GM21717 (cell line): Measurements from ENCODE around the gene RNF43.
"Not testable (repeated sequence)": the region's sequence is repeated elsewhere in the genome, so short reads cannot be mapped to it uniquely, and the experiment has no call there.

ENCODE experiments used
- ATAC-seq: cut with Tn5 transposase; IDR thresholded peaks from one replicate; pipeline ENCODE4 v1.9.1; 2021; ENCODE audit warnings: mild to moderate bottlenecking, moderate library complexity; ENCODE audit not compliant: unreplicated experiment

The RNF43 gene

GRCh38 chr17:58410714-58411407, 6.5 kb downstream of the RNF43 start:
- ATAC-seq = no peak

DNA sequence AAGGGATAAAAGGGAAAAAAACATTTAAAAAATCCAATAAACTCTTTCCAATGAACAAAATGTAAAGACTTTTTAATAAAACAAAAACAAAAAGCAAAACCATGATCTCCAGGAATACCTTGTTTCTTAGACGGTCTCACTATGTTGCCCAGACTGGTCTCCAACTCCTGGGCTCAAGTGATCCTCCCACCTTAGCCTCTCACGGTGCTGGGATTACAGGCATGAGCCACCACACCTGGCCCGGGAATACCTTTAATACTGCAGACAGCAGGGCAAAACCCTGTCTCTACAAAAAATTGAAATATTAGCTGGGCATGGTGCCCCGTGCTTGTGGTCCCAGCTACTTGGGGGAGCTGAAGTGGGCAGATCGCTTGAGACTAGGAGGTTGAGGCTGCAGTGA, 7.9 kb downstream of the RNF43 start:
- ATAC-seq = no peak

DNA sequence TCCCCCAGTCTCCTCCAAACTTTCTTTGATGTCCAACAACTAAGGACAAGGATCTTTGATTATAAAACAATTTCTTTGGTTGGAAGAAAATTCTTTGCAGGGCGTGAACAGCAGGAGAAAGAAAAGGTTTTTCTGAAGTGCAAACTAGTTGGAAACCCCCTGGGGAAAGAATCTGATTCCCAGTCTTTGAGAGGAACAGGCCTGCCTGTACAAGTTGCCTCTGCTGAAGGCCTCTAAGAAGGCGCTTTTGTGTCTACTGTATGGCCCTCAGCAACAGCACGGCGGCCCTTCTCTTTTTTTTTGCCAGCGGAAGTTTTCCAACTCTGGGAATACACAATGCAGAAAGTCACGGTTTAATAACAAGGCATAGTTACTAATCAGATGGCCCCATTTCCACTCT, 14.0 kb downstream of the RNF43 start:
- ATAC-seq = no peak

GRCh38 chr17:58402679-58403078, 14.7 kb downstream of the RNF43 start:
- no peak for ATAC-seq

GRCh38 chr17:58402047-58402446, 15.3 kb downstream of the RNF43 start:
- ATAC-seq = no peak

DNA sequence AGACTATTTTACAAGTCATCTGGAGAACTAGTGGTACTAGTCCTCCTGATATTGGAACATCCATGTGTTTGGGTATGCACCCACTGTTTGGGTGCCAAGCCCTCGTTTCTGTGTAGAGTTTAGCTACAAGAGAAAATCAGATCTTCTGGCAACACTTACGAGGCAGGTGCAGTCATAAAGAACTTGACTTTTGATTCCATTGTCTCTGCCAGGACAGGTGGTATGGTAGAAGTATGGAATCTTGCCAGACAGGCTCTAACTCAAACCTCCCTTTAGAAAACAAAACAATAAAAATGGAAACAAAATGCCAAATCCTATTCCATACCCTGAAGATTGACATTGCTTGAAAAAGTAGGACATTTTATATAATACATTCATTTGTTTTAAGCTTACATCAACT, 16.0 kb downstream of the RNF43 start:
- ATAC-seq = no peak

GRCh38 chr17:58400826-58401225, 16.5 kb downstream of the RNF43 start:
- ATAC-seq = no peak

DNA sequence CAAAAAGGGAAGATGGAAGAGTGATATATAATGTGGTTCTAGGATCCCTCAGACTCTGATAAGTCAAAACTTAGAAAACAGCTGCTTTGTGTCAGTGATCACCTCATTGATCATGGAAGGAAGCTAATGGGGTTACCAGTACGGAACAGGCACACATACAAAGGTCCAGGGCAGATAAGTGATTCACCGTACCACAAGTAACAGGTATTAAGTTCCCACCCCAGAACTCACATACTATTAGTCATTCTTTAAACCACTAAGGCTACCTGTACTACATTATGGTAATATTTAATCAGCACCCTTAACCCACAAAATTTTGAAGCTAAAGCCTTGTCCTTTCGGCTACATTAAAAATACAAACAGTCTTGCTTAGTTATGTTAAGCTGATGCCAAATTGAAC, 17.4 kb downstream of the RNF43 start:
- ATAC-seq = no peak

DNA sequence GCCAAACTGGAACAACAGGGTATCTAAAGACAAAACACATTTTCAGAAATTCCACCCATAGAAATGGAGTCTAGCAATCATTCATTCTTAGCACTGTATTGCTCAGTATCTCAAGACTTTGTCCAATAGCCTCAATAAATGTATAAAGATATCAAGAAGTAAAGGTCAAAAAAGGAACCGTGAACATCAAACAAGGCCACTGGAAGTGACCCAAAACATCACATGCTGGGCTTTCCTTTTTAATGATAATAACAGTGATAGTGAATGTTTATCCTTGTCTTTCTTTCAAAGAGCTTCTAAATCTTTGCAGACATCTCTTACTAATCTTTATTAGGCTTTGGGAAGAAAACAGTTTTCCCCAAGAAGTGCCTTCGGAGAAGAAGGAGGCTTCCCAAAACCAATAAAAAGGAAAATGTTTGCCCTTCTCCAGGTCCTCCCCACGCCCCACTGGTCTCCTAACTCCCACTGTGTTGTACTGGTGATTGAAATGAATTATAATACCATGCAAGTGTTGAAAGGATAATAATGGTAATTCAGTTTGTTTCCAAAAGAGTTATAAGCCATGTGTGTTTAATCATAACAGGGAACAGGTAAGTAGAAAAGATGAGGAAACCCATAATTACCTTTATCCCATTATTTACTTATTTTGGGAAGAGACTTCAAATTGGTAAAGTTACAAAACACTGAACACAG, 18.6 kb downstream of the RNF43 start:
- ATAC-seq = no peak

DNA sequence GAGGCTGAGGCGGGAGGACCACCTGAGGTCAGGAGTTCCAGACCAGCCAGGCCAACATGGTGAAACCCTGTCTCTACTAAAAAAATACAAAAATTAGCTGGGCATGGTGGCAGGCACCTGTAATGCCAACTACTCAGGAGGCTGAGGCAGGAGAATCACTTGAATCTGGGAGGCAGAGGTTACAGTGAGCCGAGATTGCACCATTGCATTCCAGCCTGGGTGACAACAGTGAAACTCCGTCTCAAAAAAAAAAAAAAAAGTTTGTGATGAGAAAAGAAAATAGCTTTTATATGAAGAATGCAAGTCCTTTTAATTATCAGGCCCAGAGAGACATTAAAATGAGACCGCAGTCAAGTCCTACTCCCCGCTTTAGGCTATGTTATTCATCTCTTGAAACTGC, 19.9 kb downstream of the RNF43 start:
- not testable (repeated sequence) for ATAC-seq

DNA sequence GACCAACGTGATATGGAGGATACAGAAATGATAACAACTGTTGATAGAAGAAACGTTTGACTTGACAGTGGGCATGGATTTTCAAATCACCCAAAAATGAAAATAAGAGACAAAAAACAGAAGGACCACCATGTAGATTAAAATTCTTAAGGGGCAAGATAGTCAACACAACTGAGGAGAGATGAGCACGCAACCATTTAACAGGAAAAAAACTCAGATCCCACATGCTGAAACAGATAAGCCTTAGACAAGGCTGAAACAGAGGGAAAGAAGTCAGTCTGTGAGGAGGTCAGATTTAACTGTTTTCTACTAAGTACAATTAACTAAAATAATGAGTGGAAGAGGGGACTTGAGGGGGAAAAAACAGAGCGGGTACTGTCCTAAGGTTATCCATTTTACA, 21.2 kb downstream of the RNF43 start:
- no peak for ATAC-seq

- ATAC-seq = no peak
Observed at GRCh38 chr17:58394534-58395223, 22.7 kb downstream of the RNF43 start.

GRCh38 chr17:58391302-58391984, 25.9 kb downstream of the RNF43 start:
- ATAC-seq = no peak

DNA sequence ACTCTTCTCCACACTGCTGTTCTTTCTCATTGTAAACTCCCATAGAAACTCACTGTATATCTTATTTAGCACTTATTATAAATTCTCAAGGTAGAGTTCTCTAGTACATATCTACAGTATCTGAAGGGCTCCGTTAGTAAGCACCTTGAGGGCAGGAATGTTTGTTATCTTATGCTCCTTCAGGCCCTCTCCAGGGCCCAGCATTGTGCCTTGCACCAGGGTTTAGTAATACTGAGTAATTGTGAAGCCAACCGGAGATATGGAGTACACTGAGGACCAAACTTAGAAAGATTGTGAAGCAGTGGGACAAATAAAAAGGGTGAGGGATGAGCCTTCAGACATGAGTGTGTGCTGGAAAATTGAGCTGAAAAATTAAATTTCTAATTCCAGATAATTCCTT, 26.4 kb downstream of the RNF43 start:
- no peak for ATAC-seq

- no peak for ATAC-seq
Observed at GRCh38 chr17:58388302-58389190, 28.8 kb downstream of the RNF43 start.

- ATAC-seq = no peak
Observed at GRCh38 chr17:58387834-58388233, 29.5 kb downstream of the RNF43 start.

- ATAC-seq = no peak
Observed at GRCh38 chr17:58386708-58387107, 30.6 kb downstream of the RNF43 start.

DNA sequence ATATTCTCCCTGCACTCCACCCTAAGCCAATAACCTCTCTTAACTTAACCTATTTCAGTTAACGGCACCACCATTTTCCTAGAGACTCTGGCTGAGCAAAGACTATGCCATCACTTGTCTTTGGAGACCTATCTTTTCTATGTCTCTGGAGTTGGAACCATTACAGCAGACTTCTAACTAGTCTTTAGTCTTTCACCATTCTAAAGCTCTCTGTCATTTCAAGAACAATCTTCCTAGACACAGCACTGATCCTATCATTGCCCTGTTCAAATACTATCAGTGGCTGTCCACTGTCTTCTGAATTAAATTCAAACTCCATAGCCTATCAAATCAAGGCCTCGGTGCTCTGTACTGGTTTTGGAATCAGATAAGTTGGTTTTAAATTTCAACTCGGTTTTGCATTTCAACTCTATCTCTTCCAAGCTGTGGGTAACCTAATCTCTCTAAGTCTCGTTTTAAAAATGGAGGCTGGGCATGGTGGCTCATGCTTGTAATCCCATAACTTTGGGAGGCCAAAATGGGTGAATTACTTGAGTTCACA, 31.9 kb downstream of the RNF43 start:
- no peak for ATAC-seq

DNA sequence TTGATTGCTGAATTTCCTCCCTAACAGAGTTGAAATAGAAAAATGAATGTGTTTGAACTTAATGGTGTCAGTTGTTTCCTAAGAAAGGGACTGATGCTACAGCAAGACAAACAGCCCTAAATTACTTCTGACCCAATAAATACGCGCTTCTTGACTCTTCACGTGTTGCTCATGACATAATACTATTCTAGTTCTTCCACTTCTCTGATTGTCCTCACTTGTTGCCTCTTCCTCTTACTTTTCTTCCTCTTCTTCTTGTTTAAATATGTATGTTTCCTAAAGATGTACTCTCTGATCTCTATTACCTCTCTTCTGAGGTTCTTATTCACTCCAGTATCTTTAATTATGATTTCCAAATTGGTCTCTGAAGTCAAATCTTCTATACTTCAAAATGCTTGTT, 32.4 kb downstream of the RNF43 start:
- no peak for ATAC-seq

DNA sequence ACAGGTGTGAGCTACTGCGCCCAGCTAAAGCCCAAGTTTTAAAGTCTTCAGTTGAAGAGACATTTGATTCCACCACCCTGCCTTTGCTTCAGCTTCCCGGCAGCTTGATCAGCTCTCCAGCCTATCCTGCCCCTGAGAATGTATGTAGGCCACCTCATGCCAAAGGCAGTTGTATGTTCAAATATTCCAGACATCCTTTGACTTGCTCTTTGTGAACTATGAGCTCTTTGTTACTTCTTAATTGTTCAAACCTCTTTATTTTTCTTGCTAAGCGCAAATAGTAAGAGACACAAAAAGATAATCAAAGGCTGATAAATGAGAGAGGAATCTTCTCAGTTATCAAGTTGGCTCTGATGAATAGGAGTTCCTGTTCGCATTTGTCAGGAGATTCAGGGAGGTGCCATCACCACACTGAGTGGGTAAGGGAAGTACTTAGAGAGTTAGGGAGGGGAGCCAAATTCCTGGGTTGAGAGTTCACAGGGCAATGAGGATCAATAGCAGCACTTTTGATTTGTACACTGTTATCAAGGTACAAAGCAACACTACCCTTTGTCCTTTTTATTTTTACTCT, 33.4 kb downstream of the RNF43 start:
- no peak for ATAC-seq
